ENCODE data around the gene LCN12.

Gene LCN12

DNA sequence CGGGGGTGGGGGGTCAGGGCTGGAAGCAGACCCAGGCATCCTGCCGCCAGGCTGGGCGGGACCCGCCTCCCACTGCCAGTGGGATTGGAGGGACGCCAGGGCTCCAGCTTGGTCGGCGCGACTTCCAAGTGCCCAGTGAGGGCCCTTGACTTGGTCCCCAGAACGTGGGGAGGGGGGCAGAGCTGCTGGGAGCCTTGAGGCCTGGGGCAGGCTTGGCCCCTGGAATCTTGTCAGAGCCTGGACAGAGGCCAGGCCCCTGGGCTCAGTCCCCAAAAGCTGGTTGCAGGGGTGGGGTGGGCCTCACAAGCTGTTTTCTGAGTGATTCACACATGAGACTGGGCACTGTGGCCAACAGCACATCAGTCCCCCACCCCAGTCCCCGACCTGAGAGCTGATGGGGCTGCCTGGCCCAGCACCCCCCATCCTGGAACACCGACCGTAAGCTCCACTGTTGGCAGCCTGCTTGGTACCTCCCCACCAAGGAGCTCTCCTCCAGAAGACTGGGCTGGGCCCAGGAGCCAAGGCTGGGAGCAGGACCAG lies 43.8 kb downstream of the LCN12 start:
- Histone ChIP-seq H3K27me3 (ENCODE audit: control insufficient read depth, low read length) (peaks cover 28% of the 10 kb centered on the region), H3K27ac (ENCODE audit: low read depth, low read length) (no peak overlapping the region), H3K79me2 (ENCODE audit: control insufficient read depth, low read length) (peaks cover 10% of the 10 kb centered on the region), H3K4me1 (ENCODE audit: control insufficient read depth, low read length) (peaks cover 42% of the 10 kb centered on the region), H4K20me1 (ENCODE audit: control insufficient read depth, insufficient read depth, low read depth, low read length) (peaks cover 7% of the 10 kb centered on the region; the same call in 1 of the 2 replicates), H3K9me3 (ENCODE audit: control insufficient read depth, insufficient read depth, low read length) (no peaks in the 10 kb centered on the region), H3K4me3 (ENCODE audit: low read length) (no peak overlapping the region), H3K4me2 (ENCODE audit: low read length) (peak overlapping the region; percentile 38), H3K36me3 (ENCODE audit: control insufficient read depth, low read length) (peaks cover 8% of the 10 kb centered on the region), H3F3A (ENCODE audit: control insufficient read depth, insufficient read depth) (no peaks in the 10 kb centered on the region), H3K9me2 (replicated peaks; ENCODE audit: control insufficient read depth, low read length) (no peaks in the 10 kb centered on the region)
- TF ChIP-seq, protein P1, sequence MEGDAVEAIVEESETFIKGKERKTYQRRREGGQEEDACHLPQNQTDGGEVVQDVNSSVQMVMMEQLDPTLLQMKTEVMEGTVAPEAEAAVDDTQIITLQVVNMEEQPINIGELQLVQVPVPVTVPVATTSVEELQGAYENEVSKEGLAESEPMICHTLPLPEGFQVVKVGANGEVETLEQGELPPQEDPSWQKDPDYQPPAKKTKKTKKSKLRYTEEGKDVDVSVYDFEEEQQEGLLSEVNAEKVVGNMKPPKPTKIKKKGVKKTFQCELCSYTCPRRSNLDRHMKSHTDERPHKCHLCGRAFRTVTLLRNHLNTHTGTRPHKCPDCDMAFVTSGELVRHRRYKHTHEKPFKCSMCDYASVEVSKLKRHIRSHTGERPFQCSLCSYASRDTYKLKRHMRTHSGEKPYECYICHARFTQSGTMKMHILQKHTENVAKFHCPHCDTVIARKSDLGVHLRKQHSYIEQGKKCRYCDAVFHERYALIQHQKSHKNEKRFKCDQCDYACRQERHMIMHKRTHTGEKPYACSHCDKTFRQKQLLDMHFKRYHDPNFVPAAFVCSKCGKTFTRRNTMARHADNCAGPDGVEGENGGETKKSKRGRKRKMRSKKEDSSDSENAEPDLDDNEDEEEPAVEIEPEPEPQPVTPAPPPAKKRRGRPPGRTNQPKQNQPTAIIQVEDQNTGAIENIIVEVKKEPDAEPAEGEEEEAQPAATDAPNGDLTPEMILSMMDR (IDR thresholded peaks at IDR 0.05; ENCODE audit: low read depth, low read length, poor library complexity, severe bottlenecking) = no peak
- TF ChIP-seq EZH2phosphoT487 (IDR thresholded peaks at IDR 0.05; ENCODE audit: borderline replicate concordance, low read length) = no peak

DNA sequence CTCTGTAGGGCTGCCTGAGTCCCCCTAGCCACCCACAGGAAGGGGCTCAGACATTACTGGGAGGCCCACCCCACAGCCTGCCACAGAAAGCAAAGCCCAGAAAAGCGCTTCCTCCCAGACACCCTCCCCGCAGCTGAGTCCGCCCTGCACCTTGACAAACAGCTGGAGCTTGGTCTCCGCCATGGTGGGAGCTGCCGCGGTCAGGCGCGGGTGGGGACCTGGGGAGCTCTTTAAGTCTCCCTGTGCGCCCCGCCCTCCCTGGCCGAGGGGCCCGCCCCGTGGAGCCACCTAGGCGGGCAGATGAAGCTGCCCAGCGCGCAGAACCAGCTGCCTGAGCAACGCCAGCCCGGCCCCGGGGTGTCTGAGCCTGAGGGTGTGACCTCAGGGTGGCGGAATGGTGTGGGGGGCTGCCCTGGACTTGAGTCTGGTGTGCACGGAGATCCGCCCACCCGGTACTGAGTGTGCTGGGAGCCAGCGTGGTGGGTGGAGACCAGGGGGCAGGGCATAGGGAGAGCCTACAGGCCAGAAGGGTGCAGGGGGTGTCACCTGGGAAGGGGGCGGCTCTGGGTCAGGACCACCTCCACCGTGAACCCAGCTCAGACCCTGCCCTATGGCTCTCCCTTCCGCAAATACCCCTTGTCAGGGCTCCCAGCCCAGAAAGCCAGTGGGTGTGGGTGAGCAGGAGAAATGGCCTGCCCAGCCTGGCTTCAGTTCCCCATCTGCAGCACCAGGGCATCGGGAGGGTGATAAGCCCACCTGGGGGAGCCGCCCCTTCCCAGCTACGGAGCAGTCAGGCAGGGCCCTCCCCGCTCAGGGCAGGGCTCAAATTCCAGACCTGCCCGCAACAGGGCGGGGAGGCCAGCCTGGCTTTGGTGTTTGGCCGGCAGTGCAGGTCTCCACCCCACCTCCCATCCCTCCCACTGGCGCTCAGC lies 44.6 kb downstream of the LCN12 start, which contains the start of gene CLIC3:
CLIC3 (minus strand) TSS at position 208 of the 932 bp plus-strand sequence; CDS start at position 183, 25 bp downstream.
- Histone ChIP-seq H3K4me2 (ENCODE audit: low read length) (peak within 1 kb of the TSS; percentile 38), H3K27ac (ENCODE audit: low read depth, low read length) (no peak within 1 kb of the TSS), H3K9me2 (replicated peaks; ENCODE audit: control insufficient read depth, low read length) (no peaks in the 10 kb centered on the region), H3F3A (ENCODE audit: control insufficient read depth, insufficient read depth) (no peaks in the 10 kb centered on the region), H3K9me3 (ENCODE audit: control insufficient read depth, insufficient read depth, low read length) (no peaks in the 10 kb centered on the region), H3K4me3 (ENCODE audit: low read length) (no peak within 1 kb of the TSS), H3K79me2 (ENCODE audit: control insufficient read depth, low read length) (peaks cover 10% of the 10 kb centered on the region), H3K36me3 (ENCODE audit: control insufficient read depth, low read length) (peaks cover 8% of the 10 kb centered on the region), H4K20me1 (ENCODE audit: control insufficient read depth, insufficient read depth, low read depth, low read length) (peaks cover 7% of the 10 kb centered on the region; the same call in 1 of the 2 replicates), H3K4me1 (ENCODE audit: control insufficient read depth, low read length) (peaks cover 42% of the 10 kb centered on the region), H3K27me3 (ENCODE audit: control insufficient read depth, low read length) (peaks cover 28% of the 10 kb centered on the region)
- TF ChIP-seq, protein P1 (IDR thresholded peaks at IDR 0.05; ENCODE audit: low read depth, low read length, poor library complexity, severe bottlenecking) = no peak
- TF ChIP-seq EZH2phosphoT487 (IDR thresholded peaks at IDR 0.05; ENCODE audit: borderline replicate concordance, low read length) = no peak

DNA sequence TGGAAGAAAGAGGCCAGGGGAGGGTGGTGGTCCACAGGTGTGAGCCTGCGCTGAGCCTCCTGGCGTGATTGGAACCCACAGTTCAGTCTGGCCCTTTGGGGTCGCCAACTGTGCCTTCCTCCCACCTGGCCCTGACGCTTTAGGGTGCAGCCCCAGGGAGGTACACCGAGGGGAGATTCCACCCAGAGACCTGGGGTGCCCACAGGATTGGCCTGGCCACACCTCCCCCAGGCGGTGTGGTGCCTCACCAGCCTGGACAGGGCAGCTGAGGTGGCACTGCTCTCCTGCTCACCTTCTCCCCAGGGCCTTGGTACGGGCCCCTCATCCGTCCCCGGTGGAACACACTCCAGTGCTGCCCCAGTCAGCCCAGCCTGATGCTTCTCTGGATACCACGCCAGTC lies 45.3 kb downstream of the LCN12 start:
- Histone ChIP-seq H3F3A (ENCODE audit: control insufficient read depth, insufficient read depth) (no peaks in the 10 kb centered on the region), H3K9me2 (replicated peaks; ENCODE audit: control insufficient read depth, low read length) (no peaks in the 10 kb centered on the region), H4K20me1 (ENCODE audit: control insufficient read depth, insufficient read depth, low read depth, low read length) (peaks cover 7% of the 10 kb centered on the region; the same call in 1 of the 2 replicates), H3K4me1 (ENCODE audit: control insufficient read depth, low read length) (peaks cover 42% of the 10 kb centered on the region), H3K27ac (ENCODE audit: low read depth, low read length) (no peak overlapping the region), H3K9me3 (ENCODE audit: control insufficient read depth, insufficient read depth, low read length) (no peaks in the 10 kb centered on the region), H3K4me2 (ENCODE audit: low read length) (no peak overlapping the region), H3K79me2 (ENCODE audit: control insufficient read depth, low read length) (peaks cover 10% of the 10 kb centered on the region), H3K36me3 (ENCODE audit: control insufficient read depth, low read length) (peaks cover 8% of the 10 kb centered on the region), H3K27me3 (ENCODE audit: control insufficient read depth, low read length) (peaks cover 28% of the 10 kb centered on the region), H3K4me3 (ENCODE audit: low read length) (no peak overlapping the region)
- no peak for TF ChIP-seq EZH2phosphoT487 (IDR thresholded peaks at IDR 0.05; ENCODE audit: borderline replicate concordance, low read length)
- TF ChIP-seq, protein P1 (IDR thresholded peaks at IDR 0.05; ENCODE audit: low read depth, low read length, poor library complexity, severe bottlenecking) = no peak

All from DOHH2 (cell line).